WTC11 (cell line): ENCODE results near the gene FGF12. TPM values are rescaled to one million over a fixed set of nuclear protein-coding genes. Genes with fewer than 3 reads are reported as not detected.

Source experiments
- ATAC-seq: fragments of 200-7000 bp; cut with Tn5 transposase; 2 replicates; pipeline ENCODE4 v1.10.0; 2021; ENCODE audit warnings: mild to moderate bottlenecking, moderate library complexity
- CTCF ChIA-PET: fragments of 300-600 bp; sonication (Branson Sonifier 250); formaldehyde crosslinking; loops from one replicate; lab custom pipeline; 2021; ENCODE audit warnings: antibody characterized with exemption; lab: Charles Lee
- POLR2A ChIA-PET: fragments of 350-600 bp; sonication (Branson Sonifier 250); formaldehyde crosslinking; loops from one replicate; lab custom pipeline; 2021; ENCODE audit warnings: antibody characterized with exemption; lab: Charles Lee
- DNase-seq: peaks from one replicate; pipeline ENCODE4 v3.0.0; 2021; ENCODE audit warnings: low spot score
- H3K27ac Mint-ChIP-seq: 2 replicates; pipeline ENCODE4 v1.8.0; 2021; ENCODE audit warnings: mixed read lengths
- H3K27me3 Mint-ChIP-seq: 2 replicates; pipeline ENCODE4 v1.8.0; 2021; ENCODE audit warnings: low read depth, mild to moderate bottlenecking, moderate library complexity, mixed read lengths
- H3K36me3 Mint-ChIP-seq: 2 replicates; pipeline ENCODE4 v1.8.0; 2021; ENCODE audit warnings: mixed read lengths
- H3K4me1 Mint-ChIP-seq: 2 replicates; pipeline ENCODE4 v1.8.0; 2022; ENCODE audit warnings: mixed read lengths
- H3K4me3 Mint-ChIP-seq: 2 replicates; pipeline ENCODE4 v1.8.0; 2021; ENCODE audit warnings: mild to moderate bottlenecking, moderate library complexity, mixed read lengths
- H3K9me3 Mint-ChIP-seq: 2 replicates; pipeline ENCODE4 v1.8.0; 2021; ENCODE audit warnings: mixed read lengths
- ATF1 ChIP-seq: sonication (generic); formaldehyde crosslinking; IDR thresholded peaks from 2 replicates; pipeline ENCODE4 v1.8.1; 2023; ENCODE audit warnings: mild to moderate bottlenecking, moderate library complexity, missing genetic modification reagents
- CREB1 ChIP-seq: sonication (generic); formaldehyde crosslinking; IDR thresholded peaks from 2 replicates; pipeline ENCODE4 v1.8.0; 2023; ENCODE audit warnings: mild to moderate bottlenecking, missing genetic modification reagents
- ELF4 ChIP-seq: sonication (generic); formaldehyde crosslinking; IDR thresholded peaks from 2 replicates; pipeline ENCODE4 v1.8.1; 2022; ENCODE audit warnings: low read depth, mild to moderate bottlenecking, moderate library complexity, missing genetic modification reagents
- FOXK1 ChIP-seq: sonication (generic); formaldehyde crosslinking; IDR thresholded peaks from 2 replicates; pipeline ENCODE4 v1.8.0; 2022; ENCODE audit warnings: mild to moderate bottlenecking, moderate library complexity, missing genetic modification reagents
- MYBL2 ChIP-seq: sonication (generic); formaldehyde crosslinking; IDR thresholded peaks from 2 replicates; pipeline ENCODE4 v1.8.1; 2023; ENCODE audit warnings: mild to moderate bottlenecking, moderate library complexity, missing genetic modification reagents
- NR1H2 ChIP-seq: sonication (generic); formaldehyde crosslinking; IDR thresholded peaks from 2 replicates; pipeline ENCODE4 v1.9.0; 2021; ENCODE audit warnings: mild to moderate bottlenecking, moderate library complexity, missing genetic modification reagents
- TCF7 ChIP-seq: sonication (generic); formaldehyde crosslinking; IDR thresholded peaks from 2 replicates; pipeline ENCODE4 v1.8.0; 2022; ENCODE audit warnings: mild to moderate bottlenecking, low read depth, missing genetic modification reagents, moderate library complexity
- TEAD1 ChIP-seq: sonication (generic); formaldehyde crosslinking; IDR thresholded peaks from 2 replicates; pipeline ENCODE4 v1.8.0; 2022; ENCODE audit warnings: mild to moderate bottlenecking, missing genetic modification reagents
- TP53 ChIP-seq: sonication (generic); formaldehyde crosslinking; IDR thresholded peaks from 2 replicates; pipeline ENCODE4 v1.8.1; 2023; ENCODE audit warnings: mild to moderate bottlenecking, missing genetic modification reagents
- ZBTB21 ChIP-seq: sonication (generic); formaldehyde crosslinking; IDR thresholded peaks from 2 replicates; pipeline ENCODE4 v1.8.1; 2023; ENCODE audit warnings: mild to moderate bottlenecking, missing genetic modification reagents, borderline replicate concordance
- ZNF138 ChIP-seq: sonication (generic); formaldehyde crosslinking; conservative IDR thresholded peaks from 2 replicates; pipeline ENCODE4 v1.8.1; 2022; ENCODE audit warnings: mild to moderate bottlenecking, moderate library complexity, missing genetic modification reagents
- ZNF416 ChIP-seq: fragments of 250-450 bp; sonication (Bioruptor Pico); IDR thresholded peaks from 2 replicates; pipeline ENCODE4 v1.9.0; 2021; ENCODE audit warnings: mild to moderate bottlenecking, inconsistent platforms
- total RNA-seq: library from RNA; stranded (reverse); gene quantifications from 3 replicates; pipeline ENCODE4 v1.2.3, GENCODE V29; 2021
- TF ChIP-seq, protein P1 (sequence below): sonication (generic); formaldehyde crosslinking; conservative IDR thresholded peaks from 2 replicates; pipeline ENCODE4 v1.8.1; 2022; ENCODE audit warnings: mild to moderate bottlenecking, missing genetic modification reagents
- TF ChIP-seq, protein P2 (sequence below): fragments of 200-600 bp; IDR thresholded peaks from 2 replicates; pipeline ENCODE4 v1.8.0; 2022; ENCODE audit warnings: antibody characterized with exemption
- TF ChIP-seq, protein P3 (sequence below): fragments of 250-450 bp; sonication (Bioruptor Pico); IDR thresholded peaks from 2 replicates; pipeline ENCODE4 v1.9.0; 2021; ENCODE audit warnings: moderate library complexity, mild to moderate bottlenecking, inconsistent platforms, borderline replicate concordance
- TF ChIP-seq, protein P4 (sequence below): sonication (generic); formaldehyde crosslinking; IDR thresholded peaks from 2 replicates; pipeline ENCODE4 v1.8.1; 2022; ENCODE audit warnings: low read depth, mild to moderate bottlenecking, moderate library complexity, missing genetic modification reagents, borderline replicate concordance
- TF ChIP-seq, protein P5 (sequence below): sonication (generic); formaldehyde crosslinking; IDR thresholded peaks from 2 replicates; pipeline ENCODE4 v1.8.1; 2022; ENCODE audit warnings: missing genetic modification reagents, borderline replicate concordance
- TF ChIP-seq, protein P6 (sequence below): fragments of 250-450 bp; sonication (Bioruptor Pico); IDR thresholded peaks from 2 replicates; pipeline ENCODE4 v2.1.2; 2022; ENCODE audit warnings: mild to moderate bottlenecking, moderate library complexity
- TF ChIP-seq, protein P7 (sequence below): fragments of 250-450 bp; sonication (Bioruptor Pico); IDR thresholded peaks from 2 replicates; pipeline ENCODE4 v1.8.0; 2021; ENCODE audit warnings: mild to moderate bottlenecking
- TF ChIP-seq, protein P8 (sequence below): fragments of 250-450 bp; sonication (Bioruptor Pico); IDR thresholded peaks from 2 replicates; pipeline ENCODE4 v1.9.0; 2021; ENCODE audit warnings: mild to moderate bottlenecking

The FGF12 gene
- total RNA-seq, 1 experiment from 2014 or later, result 13.5 TPM

DNA sequence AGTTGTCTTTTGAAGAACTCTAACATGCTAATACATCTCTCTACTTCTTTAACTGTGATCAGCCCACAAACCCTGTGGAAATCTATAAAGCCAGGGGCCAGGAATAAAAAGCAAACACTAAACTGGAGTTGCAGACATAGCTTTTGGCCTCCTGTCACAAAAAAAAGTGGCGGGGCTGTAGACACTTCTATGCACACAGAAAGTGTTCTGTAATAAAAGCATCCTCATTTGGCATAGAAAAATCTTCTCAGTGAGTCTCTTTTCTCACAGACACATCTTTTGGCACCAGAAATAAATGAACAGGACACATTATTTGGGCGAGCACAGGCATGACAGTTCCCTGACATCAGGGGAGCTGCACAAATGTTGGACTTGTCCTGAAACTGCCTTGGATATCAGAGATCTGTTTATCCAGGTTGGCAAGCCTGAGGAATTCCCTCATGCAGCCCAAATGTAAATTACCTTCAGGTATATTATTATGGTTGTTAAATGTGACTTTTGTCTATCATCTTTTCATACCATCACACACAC is 355.4 kb downstream of the FGF12 start:
- DNase-seq (no peak), ATAC-seq (no peak)
- H3K36me3 Mint-ChIP-seq, result no peaks in the 10 kb centered on the region
- H3K9me3 Mint-ChIP-seq, result no peaks in the 10 kb centered on the region
- no peaks in the 10 kb centered on the region for H3K27me3 Mint-ChIP-seq
- no peak overlapping the region for H3K27ac Mint-ChIP-seq
- ChIA-PET CTCF (interaction anchor here (0.8 to 1.4 kb wide), 2 partner anchors 51 to 72 kb away, joined by 3 to 5 read pairs; no protein-coding TSS in a partner anchor), POLR2A (no interaction called here)
- H3K4me3 Mint-ChIP-seq, result no peak overlapping the region
- TF ChIP-seq, protein P1, sequence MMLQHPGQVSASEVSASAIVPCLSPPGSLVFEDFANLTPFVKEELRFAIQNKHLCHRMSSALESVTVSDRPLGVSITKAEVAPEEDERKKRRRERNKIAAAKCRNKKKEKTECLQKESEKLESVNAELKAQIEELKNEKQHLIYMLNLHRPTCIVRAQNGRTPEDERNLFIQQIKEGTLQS (CRISPR knock-in tag), result no peak
- TF ChIP-seq ZNF138 (no peak), ATF1 (CRISPR knock-in tag) (no peak), CREB1 (CRISPR knock-in tag) (no peak), TP53 (CRISPR knock-in tag) (no peak), FOXK1 (CRISPR knock-in tag) (no peak), ZNF416 (no peak), NR1H2 (CRISPR knock-in tag) (no peak)
- TF ChIP-seq, protein P2, sequence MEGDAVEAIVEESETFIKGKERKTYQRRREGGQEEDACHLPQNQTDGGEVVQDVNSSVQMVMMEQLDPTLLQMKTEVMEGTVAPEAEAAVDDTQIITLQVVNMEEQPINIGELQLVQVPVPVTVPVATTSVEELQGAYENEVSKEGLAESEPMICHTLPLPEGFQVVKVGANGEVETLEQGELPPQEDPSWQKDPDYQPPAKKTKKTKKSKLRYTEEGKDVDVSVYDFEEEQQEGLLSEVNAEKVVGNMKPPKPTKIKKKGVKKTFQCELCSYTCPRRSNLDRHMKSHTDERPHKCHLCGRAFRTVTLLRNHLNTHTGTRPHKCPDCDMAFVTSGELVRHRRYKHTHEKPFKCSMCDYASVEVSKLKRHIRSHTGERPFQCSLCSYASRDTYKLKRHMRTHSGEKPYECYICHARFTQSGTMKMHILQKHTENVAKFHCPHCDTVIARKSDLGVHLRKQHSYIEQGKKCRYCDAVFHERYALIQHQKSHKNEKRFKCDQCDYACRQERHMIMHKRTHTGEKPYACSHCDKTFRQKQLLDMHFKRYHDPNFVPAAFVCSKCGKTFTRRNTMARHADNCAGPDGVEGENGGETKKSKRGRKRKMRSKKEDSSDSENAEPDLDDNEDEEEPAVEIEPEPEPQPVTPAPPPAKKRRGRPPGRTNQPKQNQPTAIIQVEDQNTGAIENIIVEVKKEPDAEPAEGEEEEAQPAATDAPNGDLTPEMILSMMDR, result no peak
- TF ChIP-seq, protein P3, sequence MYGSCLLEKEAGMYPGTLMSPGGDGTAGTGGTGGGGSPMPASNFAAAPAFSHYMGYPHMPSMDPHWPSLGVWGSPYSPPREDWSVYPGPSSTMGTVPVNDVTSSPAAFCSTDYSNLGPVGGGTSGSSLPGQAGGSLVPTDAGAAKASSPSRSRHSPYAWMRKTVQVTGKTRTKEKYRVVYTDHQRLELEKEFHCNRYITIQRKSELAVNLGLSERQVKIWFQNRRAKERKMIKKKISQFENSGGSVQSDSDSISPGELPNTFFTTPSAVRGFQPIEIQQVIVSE, result no peak
- TF ChIP-seq, protein P4, sequence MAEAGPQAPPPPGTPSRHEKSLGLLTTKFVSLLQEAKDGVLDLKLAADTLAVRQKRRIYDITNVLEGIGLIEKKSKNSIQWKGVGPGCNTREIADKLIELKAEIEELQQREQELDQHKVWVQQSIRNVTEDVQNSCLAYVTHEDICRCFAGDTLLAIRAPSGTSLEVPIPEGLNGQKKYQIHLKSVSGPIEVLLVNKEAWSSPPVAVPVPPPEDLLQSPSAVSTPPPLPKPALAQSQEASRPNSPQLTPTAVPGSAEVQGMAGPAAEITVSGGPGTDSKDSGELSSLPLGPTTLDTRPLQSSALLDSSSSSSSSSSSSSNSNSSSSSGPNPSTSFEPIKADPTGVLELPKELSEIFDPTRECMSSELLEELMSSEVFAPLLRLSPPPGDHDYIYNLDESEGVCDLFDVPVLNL (CRISPR knock-in tag), result no peak
- TF ChIP-seq, protein P5, sequence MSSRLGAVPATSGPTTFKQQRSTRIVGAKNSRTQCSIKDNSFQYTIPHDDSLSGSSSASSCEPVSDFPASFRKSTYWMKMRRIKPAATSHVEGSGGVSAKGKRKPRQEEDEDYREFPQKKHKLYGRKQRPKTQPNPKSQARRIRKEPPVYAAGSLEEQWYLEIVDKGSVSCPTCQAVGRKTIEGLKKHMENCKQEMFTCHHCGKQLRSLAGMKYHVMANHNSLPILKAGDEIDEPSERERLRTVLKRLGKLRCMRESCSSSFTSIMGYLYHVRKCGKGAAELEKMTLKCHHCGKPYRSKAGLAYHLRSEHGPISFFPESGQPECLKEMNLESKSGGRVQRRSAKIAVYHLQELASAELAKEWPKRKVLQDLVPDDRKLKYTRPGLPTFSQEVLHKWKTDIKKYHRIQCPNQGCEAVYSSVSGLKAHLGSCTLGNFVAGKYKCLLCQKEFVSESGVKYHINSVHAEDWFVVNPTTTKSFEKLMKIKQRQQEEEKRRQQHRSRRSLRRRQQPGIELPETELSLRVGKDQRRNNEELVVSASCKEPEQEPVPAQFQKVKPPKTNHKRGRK, result no peak
- TF ChIP-seq, protein P6, sequence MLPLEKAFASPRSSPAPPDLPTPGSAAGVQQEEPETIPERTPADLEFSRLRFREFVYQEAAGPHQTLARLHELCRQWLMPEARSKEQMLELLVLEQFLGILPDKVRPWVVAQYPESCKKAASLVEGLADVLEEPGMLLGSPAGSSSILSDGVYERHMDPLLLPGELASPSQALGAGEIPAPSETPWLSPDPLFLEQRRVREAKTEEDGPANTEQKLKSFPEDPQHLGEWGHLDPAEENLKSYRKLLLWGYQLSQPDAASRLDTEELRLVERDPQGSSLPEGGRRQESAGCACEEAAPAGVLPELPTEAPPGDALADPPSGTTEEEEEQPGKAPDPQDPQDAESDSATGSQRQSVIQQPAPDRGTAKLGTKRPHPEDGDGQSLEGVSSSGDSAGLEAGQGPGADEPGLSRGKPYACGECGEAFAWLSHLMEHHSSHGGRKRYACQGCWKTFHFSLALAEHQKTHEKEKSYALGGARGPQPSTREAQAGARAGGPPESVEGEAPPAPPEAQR (CRISPR knock-in tag), result no peak
- peaks cover 29% of the 10 kb centered on the region for H3K4me1 Mint-ChIP-seq

DNA sequence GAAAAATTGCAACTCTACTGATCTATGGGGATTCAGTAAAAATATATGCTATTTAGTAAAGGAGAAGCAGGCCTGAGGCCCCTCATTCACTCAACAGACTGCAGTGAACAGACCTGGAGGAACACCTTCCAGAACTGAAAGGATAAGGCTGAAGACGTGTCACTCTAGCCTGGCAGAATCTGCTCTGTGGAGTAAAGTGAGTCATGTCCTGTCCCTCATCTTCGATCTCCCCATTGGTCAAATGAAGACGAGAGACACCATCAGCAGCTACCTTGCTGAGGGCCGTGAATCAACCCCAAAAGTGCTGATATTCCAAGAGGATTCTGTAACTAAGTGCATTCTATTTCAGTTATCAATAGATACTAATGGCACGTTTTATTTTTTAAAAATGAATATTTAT is 359.7 kb downstream of the FGF12 start:
- Mint-ChIP-seq H3K27me3 (no peaks in the 10 kb centered on the region), H3K9me3 (no peaks in the 10 kb centered on the region), H3K4me1 (peaks cover 35% of the 10 kb centered on the region), H3K4me3 (no peak overlapping the region), H3K36me3 (no peaks in the 10 kb centered on the region), H3K27ac (no peak overlapping the region)
- ChIA-PET POLR2A (no interaction called here), CTCF (no interaction called here)
- TF ChIP-seq CREB1 (CRISPR knock-in tag), result no peak
- no peak for TF ChIP-seq TEAD1
- TF ChIP-seq ZBTB21 (CRISPR knock-in tag), result no peak
- TF ChIP-seq, protein P7, sequence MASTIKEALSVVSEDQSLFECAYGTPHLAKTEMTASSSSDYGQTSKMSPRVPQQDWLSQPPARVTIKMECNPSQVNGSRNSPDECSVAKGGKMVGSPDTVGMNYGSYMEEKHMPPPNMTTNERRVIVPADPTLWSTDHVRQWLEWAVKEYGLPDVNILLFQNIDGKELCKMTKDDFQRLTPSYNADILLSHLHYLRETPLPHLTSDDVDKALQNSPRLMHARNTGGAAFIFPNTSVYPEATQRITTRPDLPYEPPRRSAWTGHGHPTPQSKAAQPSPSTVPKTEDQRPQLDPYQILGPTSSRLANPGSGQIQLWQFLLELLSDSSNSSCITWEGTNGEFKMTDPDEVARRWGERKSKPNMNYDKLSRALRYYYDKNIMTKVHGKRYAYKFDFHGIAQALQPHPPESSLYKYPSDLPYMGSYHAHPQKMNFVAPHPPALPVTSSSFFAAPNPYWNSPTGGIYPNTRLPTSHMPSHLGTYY (CRISPR knock-in tag), result no peak
- no peak for TF ChIP-seq ELF4 (CRISPR knock-in tag)
- no peak for TF ChIP-seq TCF7 (CRISPR knock-in tag)
- no peak for TF ChIP-seq MYBL2
- TF ChIP-seq, protein P8, sequence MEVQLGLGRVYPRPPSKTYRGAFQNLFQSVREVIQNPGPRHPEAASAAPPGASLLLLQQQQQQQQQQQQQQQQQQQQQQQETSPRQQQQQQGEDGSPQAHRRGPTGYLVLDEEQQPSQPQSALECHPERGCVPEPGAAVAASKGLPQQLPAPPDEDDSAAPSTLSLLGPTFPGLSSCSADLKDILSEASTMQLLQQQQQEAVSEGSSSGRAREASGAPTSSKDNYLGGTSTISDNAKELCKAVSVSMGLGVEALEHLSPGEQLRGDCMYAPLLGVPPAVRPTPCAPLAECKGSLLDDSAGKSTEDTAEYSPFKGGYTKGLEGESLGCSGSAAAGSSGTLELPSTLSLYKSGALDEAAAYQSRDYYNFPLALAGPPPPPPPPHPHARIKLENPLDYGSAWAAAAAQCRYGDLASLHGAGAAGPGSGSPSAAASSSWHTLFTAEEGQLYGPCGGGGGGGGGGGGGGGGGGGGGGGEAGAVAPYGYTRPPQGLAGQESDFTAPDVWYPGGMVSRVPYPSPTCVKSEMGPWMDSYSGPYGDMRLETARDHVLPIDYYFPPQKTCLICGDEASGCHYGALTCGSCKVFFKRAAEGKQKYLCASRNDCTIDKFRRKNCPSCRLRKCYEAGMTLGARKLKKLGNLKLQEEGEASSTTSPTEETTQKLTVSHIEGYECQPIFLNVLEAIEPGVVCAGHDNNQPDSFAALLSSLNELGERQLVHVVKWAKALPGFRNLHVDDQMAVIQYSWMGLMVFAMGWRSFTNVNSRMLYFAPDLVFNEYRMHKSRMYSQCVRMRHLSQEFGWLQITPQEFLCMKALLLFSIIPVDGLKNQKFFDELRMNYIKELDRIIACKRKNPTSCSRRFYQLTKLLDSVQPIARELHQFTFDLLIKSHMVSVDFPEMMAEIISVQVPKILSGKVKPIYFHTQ, result no peak
- TF ChIP-seq ZNF138, result no peak
- ATAC-seq (no peak), DNase-seq (no peak)
